Uterus (tissue), 4 donors: ENCODE data around the gene TERT. TPM values are rescaled to one million over a fixed set of nuclear protein-coding genes. Genes with fewer than 3 reads are reported as not detected.

Experiments
- DNase-seq, 2 donors: peaks; one replicate each; pipeline ENCODE4 v3.0.0-alpha.2; 2019 to 2020
- H3K27ac ChIP-seq, 2 donors: fragments of 200-600 bp; sonication (generic); 1 replicate in 1 of 2; 2 replicates in 1 of 2; pipeline ENCODE4 v1.5.1; 2016 to 2018
- H3K27me3 ChIP-seq, 2 donors: fragments of 200-600 bp; sonication (generic); one replicate each; pipeline ENCODE4 v1.5.1; 2018 to 2019; ENCODE audit warnings: control low read depth in 1 of 2
- H3K36me3 ChIP-seq, 2 donors: fragments of 200-600 bp; sonication (generic); one replicate each; pipeline ENCODE4 v1.5.1; 2019; ENCODE audit warnings: control low read depth in 1 of 2
- H3K4me1 ChIP-seq, 2 donors: fragments of 200-600 bp; sonication (generic); one replicate each; pipeline ENCODE4 v1.5.1; 2018 to 2019; ENCODE audit warnings: control low read depth in 1 of 2
- H3K4me3 ChIP-seq, 2 donors: fragments of 200-600 bp; sonication (generic); 1 replicate in 1 of 2; 2 replicates in 1 of 2; pipeline ENCODE4 v1.5.1; 2018 to 2019; ENCODE audit warnings: mild to moderate bottlenecking in 1 of 2
- H3K9me3 ChIP-seq, 2 donors: fragments of 200-600 bp; sonication (generic); one replicate each; pipeline ENCODE4 v1.5.1; 2019; ENCODE audit warnings: control low read depth in 1 of 2
- CTCF ChIP-seq, 4 experiments: fragments of 200-600 bp in 2 of 4; fragments of 450-650 bp in 2 of 4; sonication (generic) in 2 of 4; IDR thresholded peaks; one replicate each; pipeline ENCODE4 v1.5.1; 2016 to 2019; ENCODE audit warnings: antibody characterized with exemption in 4 of 4, mild to moderate bottlenecking in 2 of 4, moderate library complexity in 1 of 4
- POLR2A ChIP-seq, 2 donors: fragments of 450-650 bp; IDR thresholded peaks; one replicate each; pipeline ENCODE4 v1.6.1; 2016; ENCODE audit warnings: antibody characterized with exemption in 2 of 2, mild to moderate bottlenecking in 1 of 2, moderate library complexity in 1 of 2
- intact Hi-C: fragments of 100-400 bp; cut with DNase I; formaldehyde crosslinking; loops from one replicate; pipeline ENCODE4 v1.15.1; 2023; ENCODE audit warnings: low total_unique reads
- total RNA-seq, 4 donors: library from RNA; depleted of rRNA in 3 of 4; stranded (reverse); fragments of >200 nt in 3 of 4; gene quantifications; one replicate each; pipeline versions ENCODE4 v1.1.0 to v1.2.4, GENCODE V29; 2014 to 2023
- donor health status: DM: yes; HTN: yes; CAD: no.

The TERT gene
- total RNA-seq, 4 donors from 2014 or later: 0.26 TPM; not detected in 3

DNA sequence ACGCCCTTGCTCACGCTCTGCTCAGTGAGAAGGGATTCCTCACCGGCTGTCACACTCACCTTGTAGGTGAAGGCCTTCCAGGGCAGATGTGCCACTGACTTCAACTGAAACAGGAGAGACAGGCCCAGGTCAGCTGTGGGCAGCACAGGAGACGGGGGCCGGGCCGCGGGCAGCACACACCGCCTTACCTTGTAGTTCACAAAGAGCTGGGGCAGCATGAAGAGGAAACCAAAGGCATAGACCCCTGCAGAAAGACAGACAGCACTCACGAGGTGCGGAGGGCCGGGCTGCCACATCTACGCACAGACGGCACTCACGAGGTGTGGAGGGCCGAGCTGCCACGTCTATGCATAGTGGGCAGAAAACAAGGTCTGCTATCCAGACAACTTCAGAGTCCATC lies 26.7 kb upstream of the TERT start:
- H3K36me3 ChIP-seq: no peaks in the 10 kb centered on the region
- no peaks in the 10 kb centered on the region for H3K27me3 ChIP-seq
- no peak overlapping the region for H3K27ac ChIP-seq
- intact Hi-C loops: no loop called here
- no peak overlapping the region for H3K4me3 ChIP-seq
- no peak for DNase-seq
- no peaks in the 10 kb centered on the region for H3K9me3 ChIP-seq
- TF ChIP-seq POLR2A (IDR thresholded peaks at IDR 0.05) (no peak), CTCF (IDR thresholded peaks at IDR 0.05) (no peak)
- no peaks in the 10 kb centered on the region for H3K4me1 ChIP-seq

DNA sequence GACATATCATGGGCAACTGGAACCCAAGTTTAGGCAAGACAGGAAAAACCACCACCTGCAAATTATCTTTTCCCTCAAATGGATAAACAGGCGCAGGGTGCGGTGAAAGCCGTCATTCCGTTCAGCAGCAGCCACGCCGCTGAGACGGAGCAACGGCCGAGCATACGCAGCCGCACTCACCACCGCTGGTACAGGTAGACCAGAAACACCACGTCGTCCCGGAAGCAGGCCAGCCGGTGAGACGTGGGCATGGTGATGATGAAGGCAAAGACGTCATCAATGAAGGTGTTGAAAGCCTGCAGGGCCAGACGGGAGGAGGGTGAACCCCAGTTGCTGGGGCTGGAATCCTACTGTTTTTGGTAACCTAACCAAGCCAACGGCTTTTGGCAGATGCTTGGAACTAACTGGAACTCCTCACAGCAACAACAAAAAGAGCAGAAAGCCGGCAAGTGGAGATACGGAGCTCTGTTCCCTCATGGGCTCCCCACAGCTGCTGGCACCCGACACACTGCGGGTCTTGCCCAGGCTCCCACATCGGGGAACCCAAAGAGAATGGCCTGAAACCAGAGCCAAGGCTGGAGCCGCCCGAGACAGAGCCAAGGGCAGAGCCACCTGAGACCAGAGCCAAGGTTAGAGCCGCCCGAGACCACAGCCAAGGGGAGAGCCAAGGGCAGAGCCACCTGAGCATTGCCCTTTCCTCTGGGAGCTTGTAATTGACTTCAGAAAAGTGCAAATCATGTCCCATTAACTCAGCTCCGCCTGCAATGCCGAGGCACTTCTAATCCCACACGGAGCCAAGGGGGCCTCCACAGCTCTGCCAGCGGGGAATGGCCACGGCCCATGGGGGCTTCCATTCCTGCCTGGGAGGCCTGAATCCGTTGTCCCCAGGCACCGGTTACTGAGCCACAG lies 25.8 kb upstream of the TERT start:
- peak in 1 of 2 donors; percentile 10 for DNase-seq
- Histone ChIP-seq H3K36me3 (no peaks in the 10 kb centered on the region), H3K9me3 (no peaks in the 10 kb centered on the region), H3K27me3 (no peaks in the 10 kb centered on the region), H3K27ac (no peak overlapping the region), H3K4me3 (no peak overlapping the region), H3K4me1 (no peaks in the 10 kb centered on the region)
- intact Hi-C loops: no loop called here
- TF ChIP-seq POLR2A (IDR thresholded peaks at IDR 0.05): no peak
- TF ChIP-seq CTCF (IDR thresholded peaks at IDR 0.05): no peak

DNA sequence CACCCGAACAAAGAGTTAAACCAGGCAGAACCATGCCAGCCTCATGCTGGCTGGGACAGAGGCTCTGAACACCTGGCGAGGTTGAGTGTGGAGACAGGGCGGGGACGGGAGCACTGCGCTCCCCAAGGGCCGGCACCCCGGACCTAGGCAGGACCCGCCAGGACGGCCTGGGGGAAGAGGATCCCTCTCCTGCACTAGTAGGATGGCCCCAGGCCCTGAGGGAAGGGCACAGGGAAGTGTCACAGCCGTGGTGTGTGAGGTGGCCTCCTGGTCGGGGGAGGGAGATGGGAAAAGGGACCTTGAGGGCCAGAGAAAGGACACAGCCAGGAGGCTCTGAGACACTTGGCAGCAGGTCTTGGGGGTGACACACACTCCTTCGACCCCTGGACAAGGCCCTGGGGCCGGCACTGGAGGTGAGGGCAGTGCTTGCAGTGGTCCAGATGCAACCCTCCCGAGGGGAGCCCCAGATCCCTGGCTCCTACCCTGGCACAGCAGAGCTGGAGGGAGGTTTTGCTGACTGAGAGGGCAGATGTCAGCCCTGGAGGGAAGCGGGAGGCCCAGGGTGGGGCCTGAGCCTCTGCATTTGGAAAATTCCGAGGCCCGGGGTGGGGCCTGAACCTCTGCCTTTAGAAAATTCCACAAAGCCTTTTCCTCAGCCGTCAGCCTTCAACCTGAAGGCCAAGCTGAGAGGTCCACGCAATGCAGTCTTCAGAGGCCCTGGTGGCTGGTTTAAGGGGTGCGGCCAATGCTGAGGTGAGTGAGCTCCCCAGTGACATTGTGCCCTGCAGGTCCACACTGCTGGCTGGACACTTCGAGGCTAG lies 24.8 kb upstream of the TERT start:
- intact Hi-C loops: no loop called here
- Histone ChIP-seq H3K4me3 (no peak overlapping the region), H3K27ac (no peak overlapping the region), H3K9me3 (no peaks in the 10 kb centered on the region), H3K36me3 (no peaks in the 10 kb centered on the region), H3K27me3 (no peaks in the 10 kb centered on the region), H3K4me1 (no peaks in the 10 kb centered on the region)
- no peak for DNase-seq
- no peak for TF ChIP-seq POLR2A (IDR thresholded peaks at IDR 0.05)
- no peak for TF ChIP-seq CTCF (IDR thresholded peaks at IDR 0.05)

GRCh38 chr5:1318659-1319251 lies 23.9 kb upstream of the TERT start:
- H3K27me3 ChIP-seq: no peaks in the 10 kb centered on the region
- H3K9me3 ChIP-seq: no peaks in the 10 kb centered on the region
- intact Hi-C loops: no loop called here
- DNase-seq: peak in 1 of 2 donors; percentile 12
- TF ChIP-seq CTCF (IDR thresholded peaks at IDR 0.05) (no peak), POLR2A (IDR thresholded peaks at IDR 0.05) (no peak)
- H3K36me3 ChIP-seq: no peaks in the 10 kb centered on the region
- no peak overlapping the region for H3K27ac ChIP-seq
- H3K4me1 ChIP-seq: no peaks in the 10 kb centered on the region
- no peak overlapping the region for H3K4me3 ChIP-seq
